HepG2 (cell line): ENCODE measurements around the gene LDLRAD4. TPM values are rescaled to one million over a fixed set of nuclear protein-coding genes. Genes with fewer than 3 reads are reported as not detected.
A peak's percentile ranks its signal among the peaks of the same experiment; 100 is the strongest.

Experiments
- ARNT ChIP-seq: fragments of 450-650 bp; IDR thresholded peaks from 2 replicates; pipeline ENCODE4 v1.6.1; 2017
- CHCHD3 ChIP-seq: sonication (generic); formaldehyde crosslinking; IDR thresholded peaks from 2 replicates; pipeline ENCODE4 v1.8.0; 2022; ENCODE audit warnings: mild to moderate bottlenecking, missing genetic modification reagents, moderate library complexity
- FIP1L1 ChIP-seq: fragments of 200-400 bp; formaldehyde crosslinking; IDR thresholded peaks from 2 replicates; pipeline ENCODE4 v1.6.1; 2018; ENCODE audit warnings: low read depth, mild to moderate bottlenecking, low read length, moderate library complexity, borderline replicate concordance; ENCODE audit not compliant: insufficient read depth
- MED1 ChIP-seq: sonication (generic); formaldehyde crosslinking; IDR thresholded peaks from 2 replicates; pipeline ENCODE4 v1.4.0; 2020; ENCODE audit warnings: missing genetic modification reagents
- NCOA1 ChIP-seq: sonication (generic); formaldehyde crosslinking; IDR thresholded peaks from 2 replicates; pipeline ENCODE4 v1.9.0; 2021; ENCODE audit warnings: missing genetic modification reagents
- NR2C2 ChIP-seq: sonication (generic); formaldehyde crosslinking; IDR thresholded peaks from 2 replicates; pipeline ENCODE4 v1.4.0; 2020; ENCODE audit warnings: missing genetic modification reagents, mild to moderate bottlenecking, moderate library complexity, borderline replicate concordance
- PHF8 ChIP-seq: sonication (generic); formaldehyde crosslinking; IDR thresholded peaks from 2 replicates; pipeline ENCODE4 v1.5.0; 2020; ENCODE audit warnings: missing genetic modification reagents
- POLR2A ChIP-seq, 2 experiments: IDR thresholded peaks; 2 replicates each; pipeline ENCODE4 v1.6.1; 2011; ENCODE audit warnings: low read depth in 2 of 2, low read length in 2 of 2, mild to moderate bottlenecking in 1 of 2, moderate library complexity in 1 of 2; ENCODE audit not compliant: insufficient read depth in 1 of 2
- PRMT3 ChIP-seq: sonication (generic); formaldehyde crosslinking; IDR thresholded peaks from 2 replicates; pipeline ENCODE4 v1.8.1; 2022; ENCODE audit warnings: low read depth, mild to moderate bottlenecking, moderate library complexity, missing genetic modification reagents, borderline replicate concordance
- SMARCC2 ChIP-seq: fragments of 450-650 bp; IDR thresholded peaks from 2 replicates; pipeline ENCODE4 v1.6.1; 2017; ENCODE audit warnings: antibody characterized with exemption, mild to moderate bottlenecking
- SP140L ChIP-seq: sonication (generic); formaldehyde crosslinking; IDR thresholded peaks from 2 replicates; pipeline ENCODE4 v1.4.0; 2020; ENCODE audit warnings: missing genetic modification reagents, borderline replicate concordance
- SRF ChIP-seq: IDR thresholded peaks from 2 replicates; pipeline ENCODE4 v1.6.1; 2011; ENCODE audit warnings: mild to moderate bottlenecking, low read depth, low read length, moderate library complexity
- TRIM24 ChIP-seq: sonication (generic); formaldehyde crosslinking; IDR thresholded peaks from 2 replicates; pipeline ENCODE4 v1.8.0; 2022; ENCODE audit warnings: mild to moderate bottlenecking, missing genetic modification reagents
- ZNF468 ChIP-seq: sonication (generic); formaldehyde crosslinking; IDR thresholded peaks from 2 replicates; pipeline ENCODE4 v1.8.0; 2022; ENCODE audit warnings: mild to moderate bottlenecking, moderate library complexity, missing genetic modification reagents
- ZNF510 ChIP-seq: sonication (generic); formaldehyde crosslinking; IDR thresholded peaks from 2 replicates; pipeline ENCODE4 v1.4.0; 2020; ENCODE audit warnings: low read depth, mild to moderate bottlenecking, missing genetic modification reagents
- ZNF564 ChIP-seq: sonication (generic); formaldehyde crosslinking; IDR thresholded peaks from 2 replicates; pipeline ENCODE4 v1.8.1; 2023; ENCODE audit warnings: mild to moderate bottlenecking, missing genetic modification reagents
- ZNF589 ChIP-seq: sonication (generic); formaldehyde crosslinking; conservative IDR thresholded peaks from 2 replicates; pipeline ENCODE4 v1.8.0; 2022; ENCODE audit warnings: mild to moderate bottlenecking, moderate library complexity, missing genetic modification reagents
- ZNF615 ChIP-seq: sonication (generic); formaldehyde crosslinking; IDR thresholded peaks from 2 replicates; pipeline ENCODE4 v1.5.0; 2020; ENCODE audit warnings: mild to moderate bottlenecking, missing genetic modification reagents, borderline replicate concordance
- ZNF746 ChIP-seq: sonication (generic); formaldehyde crosslinking; IDR thresholded peaks from 2 replicates; pipeline ENCODE4 v1.8.0; 2022; ENCODE audit warnings: mild to moderate bottlenecking, missing genetic modification reagents
- polyA plus RNA-seq, 8 experiments: library from polyadenylated mRNA; depleted of rRNA in 3 of 8; stranded (reverse) in 7 of 8; unstranded in 1 of 8; fragments of >200 nt; fragmentation: Illumina TruSeq in 4 of 8; extraction: Trizol in 4 of 8; gene quantifications; 2 replicates each; pipeline versions ENCODE4 v1.2.1 to v1.2.3, GENCODE V29; 2011 to 2016; ENCODE audit warnings: low read depth in 4 of 8, missing spikeins in 1 of 8, mixed read lengths in 1 of 8; ENCODE audit not compliant: insufficient read depth in 1 of 8
- total RNA-seq, 5 experiments: library from RNA; depleted of rRNA; stranded (reverse); fragments of >200 nt; fragmentation: Illumina TruSeq; extraction: Trizol; gene quantifications; 2 replicates each; pipeline ENCODE4 v1.2.3, GENCODE V29; 2016; ENCODE audit warnings: low read depth in 1 of 5
- TF ChIP-seq, protein P1 (sequence below): sonication (generic); formaldehyde crosslinking; conservative IDR thresholded peaks from 2 replicates; pipeline ENCODE4 v1.8.0; 2022; ENCODE audit warnings: low read depth, missing genetic modification reagents
- TF ChIP-seq, protein P2 (sequence below): sonication (generic); formaldehyde crosslinking; IDR thresholded peaks from 2 replicates; pipeline ENCODE4 v1.8.1; 2022; ENCODE audit warnings: mild to moderate bottlenecking, missing genetic modification reagents
- TF ChIP-seq, protein P3 (sequence below): sonication (generic); formaldehyde crosslinking; IDR thresholded peaks from 2 replicates; pipeline ENCODE4 v1.5.0; 2020; ENCODE audit warnings: mild to moderate bottlenecking, missing genetic modification reagents
- TF ChIP-seq, protein P4 (sequence below): sonication (generic); formaldehyde crosslinking; IDR thresholded peaks from 2 replicates; pipeline ENCODE4 v1.8.1; 2022; ENCODE audit warnings: low read depth, mild to moderate bottlenecking, missing genetic modification reagents
- TF ChIP-seq, protein P5 (sequence below): sonication (generic); formaldehyde crosslinking; IDR thresholded peaks from 2 replicates; pipeline ENCODE4 v1.8.0; 2022; ENCODE audit warnings: missing genetic modification reagents, low read depth, mild to moderate bottlenecking, borderline replicate concordance

The LDLRAD4 gene
- total and polyA plus RNA-seq, 2 of the 13 experiments (the other 11 are each of a cell fraction or from before 2014, with no cell fraction given) = 13.6 to 20.9 TPM

DNA sequence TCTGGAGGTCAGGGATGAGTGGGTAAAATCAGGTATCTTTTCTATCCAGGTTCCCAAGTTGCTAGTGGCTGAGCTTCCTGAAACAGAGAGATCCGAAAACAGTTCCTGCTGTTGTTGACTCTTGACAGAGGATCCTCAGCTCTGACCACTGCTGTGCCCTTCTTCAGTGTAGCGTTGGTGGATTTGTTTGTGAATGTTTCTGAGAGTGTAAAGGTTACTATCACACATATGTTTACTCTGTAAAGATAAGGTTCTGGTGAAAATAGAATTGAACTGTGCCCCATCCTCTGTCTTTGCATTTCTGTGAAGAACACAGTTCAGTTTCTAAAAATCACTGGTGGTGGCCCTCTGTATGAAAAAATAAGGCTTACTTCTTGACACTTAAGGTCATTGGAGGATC, 119.8 kb downstream of the LDLRAD4 start (continued):
- no peak for TF ChIP-seq ZNF468
- TF ChIP-seq, protein P1, sequence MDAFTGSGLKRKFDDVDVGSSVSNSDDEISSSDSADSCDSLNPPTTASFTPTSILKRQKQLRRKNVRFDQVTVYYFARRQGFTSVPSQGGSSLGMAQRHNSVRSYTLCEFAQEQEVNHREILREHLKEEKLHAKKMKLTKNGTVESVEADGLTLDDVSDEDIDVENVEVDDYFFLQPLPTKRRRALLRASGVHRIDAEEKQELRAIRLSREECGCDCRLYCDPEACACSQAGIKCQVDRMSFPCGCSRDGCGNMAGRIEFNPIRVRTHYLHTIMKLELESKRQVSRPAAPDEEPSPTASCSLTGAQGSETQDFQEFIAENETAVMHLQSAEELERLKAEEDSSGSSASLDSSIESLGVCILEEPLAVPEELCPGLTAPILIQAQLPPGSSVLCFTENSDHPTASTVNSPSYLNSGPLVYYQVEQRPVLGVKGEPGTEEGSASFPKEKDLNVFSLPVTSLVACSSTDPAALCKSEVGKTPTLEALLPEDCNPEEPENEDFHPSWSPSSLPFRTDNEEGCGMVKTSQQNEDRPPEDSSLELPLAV = no peak
- TF ChIP-seq ZNF615 (CRISPR knock-in tag) = no peak
- TF ChIP-seq TRIM24 (CRISPR knock-in tag) = no peak
- peak in 1 of 2 experiments; percentile 34; a peak in 2 of 4 replicates for TF ChIP-seq POLR2A (IDR thresholded peaks at IDR 0.05; ENCODE audit: insufficient read depth in 1 of 2, low read depth in 2 of 2, low read length in 2 of 2)
- no peak for TF ChIP-seq PRMT3
- TF ChIP-seq, protein P2, sequence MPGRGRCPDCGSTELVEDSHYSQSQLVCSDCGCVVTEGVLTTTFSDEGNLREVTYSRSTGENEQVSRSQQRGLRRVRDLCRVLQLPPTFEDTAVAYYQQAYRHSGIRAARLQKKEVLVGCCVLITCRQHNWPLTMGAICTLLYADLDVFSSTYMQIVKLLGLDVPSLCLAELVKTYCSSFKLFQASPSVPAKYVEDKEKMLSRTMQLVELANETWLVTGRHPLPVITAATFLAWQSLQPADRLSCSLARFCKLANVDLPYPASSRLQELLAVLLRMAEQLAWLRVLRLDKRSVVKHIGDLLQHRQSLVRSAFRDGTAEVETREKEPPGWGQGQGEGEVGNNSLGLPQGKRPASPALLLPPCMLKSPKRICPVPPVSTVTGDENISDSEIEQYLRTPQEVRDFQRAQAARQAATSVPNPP (CRISPR knock-in tag) = no peak
- TF ChIP-seq ARNT = no peak
- no peak for TF ChIP-seq ZNF746 (CRISPR knock-in tag)
- peak; percentile 85 for TF ChIP-seq MED1 (CRISPR knock-in tag)
- no peak for TF ChIP-seq NCOA1 (CRISPR knock-in tag)
- TF ChIP-seq SMARCC2 = no peak
- TF ChIP-seq PHF8 (CRISPR knock-in tag) = no peak
- no peak for TF ChIP-seq ZNF510 (CRISPR knock-in tag)
- TF ChIP-seq ZNF589 (CRISPR knock-in tag) = no peak
- TF ChIP-seq CHCHD3 (CRISPR knock-in tag) = no peak
- TF ChIP-seq, protein P3, sequence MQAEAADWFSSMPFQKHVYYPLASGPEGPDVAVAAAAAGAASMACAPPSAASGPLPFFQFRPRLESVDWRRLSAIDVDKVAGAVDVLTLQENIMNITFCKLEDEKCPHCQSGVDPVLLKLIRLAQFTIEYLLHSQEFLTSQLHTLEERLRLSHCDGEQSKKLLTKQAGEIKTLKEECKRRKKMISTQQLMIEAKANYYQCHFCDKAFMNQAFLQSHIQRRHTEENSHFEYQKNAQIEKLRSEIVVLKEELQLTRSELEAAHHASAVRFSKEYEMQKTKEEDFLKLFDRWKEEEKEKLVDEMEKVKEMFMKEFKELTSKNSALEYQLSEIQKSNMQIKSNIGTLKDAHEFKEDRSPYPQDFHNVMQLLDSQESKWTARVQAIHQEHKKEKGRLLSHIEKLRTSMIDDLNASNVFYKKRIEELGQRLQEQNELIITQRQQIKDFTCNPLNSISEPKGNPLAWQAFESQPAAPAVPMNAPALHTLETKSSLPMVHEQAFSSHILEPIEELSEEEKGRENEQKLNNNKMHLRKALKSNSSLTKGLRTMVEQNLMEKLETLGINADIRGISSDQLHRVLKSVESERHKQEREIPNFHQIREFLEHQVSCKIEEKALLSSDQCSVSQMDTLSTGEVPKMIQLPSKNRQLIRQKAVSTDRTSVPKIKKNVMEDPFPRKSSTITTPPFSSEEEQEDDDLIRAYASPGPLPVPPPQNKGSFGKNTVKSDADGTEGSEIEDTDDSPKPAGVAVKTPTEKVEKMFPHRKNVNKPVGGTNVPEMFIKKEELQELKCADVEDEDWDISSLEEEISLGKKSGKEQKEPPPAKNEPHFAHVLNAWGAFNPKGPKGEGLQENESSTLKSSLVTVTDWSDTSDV (CRISPR knock-in tag) = no peak
- no peak for TF ChIP-seq SRF
- no peak for TF ChIP-seq ZNF564
- no peak for TF ChIP-seq NR2C2 (CRISPR knock-in tag)
- no peak for TF ChIP-seq FIP1L1
- TF ChIP-seq, protein P4, sequence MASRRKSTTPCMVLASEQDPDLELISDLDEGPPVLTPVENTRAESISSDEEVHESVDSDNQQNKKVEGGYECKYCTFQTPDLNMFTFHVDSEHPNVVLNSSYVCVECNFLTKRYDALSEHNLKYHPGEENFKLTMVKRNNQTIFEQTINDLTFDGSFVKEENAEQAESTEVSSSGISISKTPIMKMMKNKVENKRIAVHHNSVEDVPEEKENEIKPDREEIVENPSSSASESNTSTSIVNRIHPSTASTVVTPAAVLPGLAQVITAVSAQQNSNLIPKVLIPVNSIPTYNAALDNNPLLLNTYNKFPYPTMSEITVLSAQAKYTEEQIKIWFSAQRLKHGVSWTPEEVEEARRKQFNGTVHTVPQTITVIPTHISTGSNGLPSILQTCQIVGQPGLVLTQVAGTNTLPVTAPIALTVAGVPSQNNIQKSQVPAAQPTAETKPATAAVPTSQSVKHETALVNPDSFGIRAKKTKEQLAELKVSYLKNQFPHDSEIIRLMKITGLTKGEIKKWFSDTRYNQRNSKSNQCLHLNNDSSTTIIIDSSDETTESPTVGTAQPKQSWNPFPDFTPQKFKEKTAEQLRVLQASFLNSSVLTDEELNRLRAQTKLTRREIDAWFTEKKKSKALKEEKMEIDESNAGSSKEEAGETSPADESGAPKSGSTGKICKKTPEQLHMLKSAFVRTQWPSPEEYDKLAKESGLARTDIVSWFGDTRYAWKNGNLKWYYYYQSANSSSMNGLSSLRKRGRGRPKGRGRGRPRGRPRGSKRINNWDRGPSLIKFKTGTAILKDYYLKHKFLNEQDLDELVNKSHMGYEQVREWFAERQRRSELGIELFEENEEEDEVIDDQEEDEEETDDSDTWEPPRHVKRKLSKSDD = no peak
- TF ChIP-seq, protein P5, sequence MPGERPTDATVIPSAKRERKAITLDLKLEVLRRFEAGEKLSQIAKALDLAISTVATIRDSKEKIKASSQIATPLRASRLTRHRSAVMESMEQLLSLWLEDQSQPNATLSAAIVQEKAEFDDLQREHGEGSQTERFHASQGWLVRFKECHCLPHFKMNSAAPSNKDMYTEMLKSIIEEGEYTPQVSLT (CRISPR knock-in tag) = no peak
- 0 out of 2 replicates have a peak, but pooled peaks have one; percentile 55 for TF ChIP-seq SP140L (CRISPR knock-in tag)
